ENCODE data around the gene HMOX2.

Gene HMOX2

DNA sequence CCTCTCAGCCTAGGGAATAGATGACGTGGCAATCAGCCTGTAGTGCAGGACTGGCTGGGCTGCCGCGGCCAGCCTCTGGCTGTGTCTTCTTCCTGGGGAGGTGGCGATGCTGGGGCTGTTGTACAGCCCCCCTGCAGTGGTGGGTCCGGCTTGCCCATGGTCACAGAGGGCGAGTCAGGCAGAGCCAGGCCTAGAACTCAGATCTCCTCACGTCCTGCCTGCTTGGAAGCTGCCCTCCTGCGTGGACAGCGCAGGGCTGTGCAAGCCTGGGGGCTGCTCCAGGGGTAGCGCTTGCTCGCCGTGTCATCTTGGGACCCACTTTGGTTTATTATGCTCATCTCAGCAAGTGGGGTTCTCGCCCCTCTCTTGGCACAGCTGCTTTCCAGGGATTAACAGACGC is 21.1 kb upstream of the HMOX2 start:
- H3K27me3 ChIP-seq (ENCODE audit: low read length): no peaks in the 10 kb centered on the region
- H3K79me2 ChIP-seq (ENCODE audit: insufficient read depth, low read length): no peaks in the 10 kb centered on the region
- H3K9me2 ChIP-seq (replicated peaks; ENCODE audit: insufficient read depth, low read length): no peaks in the 10 kb centered on the region
- H3K4me2 ChIP-seq (ENCODE audit: low read depth, low read length, poor library complexity, severe bottlenecking): no peak overlapping the region
- no peaks in the 10 kb centered on the region for H3K9me3 ChIP-seq (ENCODE audit: insufficient read depth, low read length)
- H3F3A ChIP-seq (ENCODE audit: insufficient read depth): peaks cover 12% of the 10 kb centered on the region
- no peak for TF ChIP-seq EZH2phosphoT487 (conservative IDR thresholded peaks at IDR 0.05; ENCODE audit: low read length)
- TF ChIP-seq, protein P1, sequence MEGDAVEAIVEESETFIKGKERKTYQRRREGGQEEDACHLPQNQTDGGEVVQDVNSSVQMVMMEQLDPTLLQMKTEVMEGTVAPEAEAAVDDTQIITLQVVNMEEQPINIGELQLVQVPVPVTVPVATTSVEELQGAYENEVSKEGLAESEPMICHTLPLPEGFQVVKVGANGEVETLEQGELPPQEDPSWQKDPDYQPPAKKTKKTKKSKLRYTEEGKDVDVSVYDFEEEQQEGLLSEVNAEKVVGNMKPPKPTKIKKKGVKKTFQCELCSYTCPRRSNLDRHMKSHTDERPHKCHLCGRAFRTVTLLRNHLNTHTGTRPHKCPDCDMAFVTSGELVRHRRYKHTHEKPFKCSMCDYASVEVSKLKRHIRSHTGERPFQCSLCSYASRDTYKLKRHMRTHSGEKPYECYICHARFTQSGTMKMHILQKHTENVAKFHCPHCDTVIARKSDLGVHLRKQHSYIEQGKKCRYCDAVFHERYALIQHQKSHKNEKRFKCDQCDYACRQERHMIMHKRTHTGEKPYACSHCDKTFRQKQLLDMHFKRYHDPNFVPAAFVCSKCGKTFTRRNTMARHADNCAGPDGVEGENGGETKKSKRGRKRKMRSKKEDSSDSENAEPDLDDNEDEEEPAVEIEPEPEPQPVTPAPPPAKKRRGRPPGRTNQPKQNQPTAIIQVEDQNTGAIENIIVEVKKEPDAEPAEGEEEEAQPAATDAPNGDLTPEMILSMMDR (IDR thresholded peaks at IDR 0.05; ENCODE audit: insufficient read depth, low read length, poor library complexity, severe bottlenecking): no peak
- H4K20me1 ChIP-seq (ENCODE audit: low read depth, low read length): no peaks in the 10 kb centered on the region
- H3K36me3 ChIP-seq (ENCODE audit: low read length): peaks cover 7% of the 10 kb centered on the region; the same call in 1 of the 2 replicates
- no peak overlapping the region for H3K9ac ChIP-seq (ENCODE audit: low read length)
- H3K27ac ChIP-seq (ENCODE audit: low read depth, low read length): no peak overlapping the region
- no peak overlapping the region for H2AFZ ChIP-seq (ENCODE audit: low read depth, low read length, severe bottlenecking)
- no peak overlapping the region for H3K4me3 ChIP-seq (ENCODE audit: insufficient read depth, low read length, poor library complexity, severe bottlenecking)

DNA sequence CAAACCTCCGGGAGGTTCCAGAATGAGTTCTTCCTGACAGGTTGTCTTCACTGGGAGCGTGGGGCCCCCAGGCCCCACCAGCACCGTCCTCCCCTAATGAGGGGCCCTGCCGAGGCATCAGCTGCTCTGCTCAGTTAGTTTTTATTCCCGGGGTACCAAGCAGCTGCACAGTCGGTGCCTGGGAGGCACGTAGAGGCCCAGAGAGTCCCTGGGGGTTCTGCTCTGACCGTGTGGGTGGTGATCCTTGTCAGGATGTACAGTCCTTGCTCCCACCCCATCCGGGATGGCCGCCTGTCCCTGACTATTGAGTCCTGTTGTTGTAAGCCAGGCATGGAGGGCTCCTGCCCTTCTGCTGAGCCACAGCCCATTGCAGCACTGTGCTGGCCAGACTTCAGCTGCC is 20.2 kb upstream of the HMOX2 start:
- H3K4me2 ChIP-seq (ENCODE audit: low read depth, low read length, poor library complexity, severe bottlenecking): no peak overlapping the region
- TF ChIP-seq, protein P1 (IDR thresholded peaks at IDR 0.05; ENCODE audit: insufficient read depth, low read length, poor library complexity, severe bottlenecking): no peak
- TF ChIP-seq EZH2phosphoT487 (conservative IDR thresholded peaks at IDR 0.05; ENCODE audit: low read length): no peak
- no peaks in the 10 kb centered on the region for H3K79me2 ChIP-seq (ENCODE audit: insufficient read depth, low read length)
- H3K9ac ChIP-seq (ENCODE audit: low read length): no peak overlapping the region
- peaks cover 14% of the 10 kb centered on the region for H3F3A ChIP-seq (ENCODE audit: insufficient read depth)
- H3K27me3 ChIP-seq (ENCODE audit: low read length): no peaks in the 10 kb centered on the region
- H3K4me3 ChIP-seq (ENCODE audit: insufficient read depth, low read length, poor library complexity, severe bottlenecking): no peak overlapping the region
- H4K20me1 ChIP-seq (ENCODE audit: low read depth, low read length): no peaks in the 10 kb centered on the region
- H3K36me3 ChIP-seq (ENCODE audit: low read length): peaks cover 9% of the 10 kb centered on the region; the same call in 1 of the 2 replicates
- no peaks in the 10 kb centered on the region for H3K9me2 ChIP-seq (replicated peaks; ENCODE audit: insufficient read depth, low read length)
- H3K27ac ChIP-seq (ENCODE audit: low read depth, low read length): no peak overlapping the region
- no peak overlapping the region for H2AFZ ChIP-seq (ENCODE audit: low read depth, low read length, severe bottlenecking)
- H3K9me3 ChIP-seq (ENCODE audit: insufficient read depth, low read length): no peaks in the 10 kb centered on the region

DNA sequence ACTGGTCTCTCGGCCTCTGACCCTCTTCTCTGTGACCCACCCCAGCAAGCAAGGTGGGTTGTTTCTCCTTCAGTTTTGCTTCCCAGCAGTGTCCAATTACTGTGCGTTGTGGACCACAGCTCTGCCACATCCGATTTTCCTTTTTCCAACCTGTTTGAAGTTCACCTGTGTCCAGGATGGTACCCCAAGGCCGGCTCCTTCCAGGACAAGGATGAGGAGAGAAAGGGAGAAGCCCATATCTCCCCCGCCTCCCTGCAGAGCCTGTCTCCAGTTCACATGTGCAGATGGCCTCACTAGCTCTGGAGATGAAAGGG is 15.3 kb upstream of the HMOX2 start:
- no peak overlapping the region for H3K4me3 ChIP-seq (ENCODE audit: insufficient read depth, low read length, poor library complexity, severe bottlenecking)
- TF ChIP-seq, protein P1 (IDR thresholded peaks at IDR 0.05; ENCODE audit: insufficient read depth, low read length, poor library complexity, severe bottlenecking): no peak
- TF ChIP-seq EZH2phosphoT487 (conservative IDR thresholded peaks at IDR 0.05; ENCODE audit: low read length): no peak
- H3K27me3 ChIP-seq (ENCODE audit: low read length): no peaks in the 10 kb centered on the region
- H3K79me2 ChIP-seq (ENCODE audit: insufficient read depth, low read length): no peaks in the 10 kb centered on the region
- H2AFZ ChIP-seq (ENCODE audit: low read depth, low read length, severe bottlenecking): no peak overlapping the region
- H3K27ac ChIP-seq (ENCODE audit: low read depth, low read length): no peak overlapping the region
- H3F3A ChIP-seq (ENCODE audit: insufficient read depth): peaks cover 16% of the 10 kb centered on the region
- no peak overlapping the region for H3K4me2 ChIP-seq (ENCODE audit: low read depth, low read length, poor library complexity, severe bottlenecking)
- no peaks in the 10 kb centered on the region for H4K20me1 ChIP-seq (ENCODE audit: low read depth, low read length)
- H3K36me3 ChIP-seq (ENCODE audit: low read length): peaks cover 9% of the 10 kb centered on the region; the same call in 1 of the 2 replicates
- no peaks in the 10 kb centered on the region for H3K9me3 ChIP-seq (ENCODE audit: insufficient read depth, low read length)
- H3K9ac ChIP-seq (ENCODE audit: low read length): no peak overlapping the region
- H3K9me2 ChIP-seq (replicated peaks; ENCODE audit: insufficient read depth, low read length): no peaks in the 10 kb centered on the region

Measured in SU-DHL-6 (cell line).